IMR-90 (cell line): ENCODE data around the gene RAB11FIP3. TPM values are rescaled to one million over a fixed set of nuclear protein-coding genes. Genes with fewer than 3 reads are reported as not detected.

Experiments
- ATAC-seq: fragments of 200-7000 bp; cut with Tn5 transposase; 2 replicates; pipeline ENCODE4 v1.9.1; 2020; ENCODE audit warnings: low read depth, mild to moderate bottlenecking, moderate library complexity
- BruUV-seq: library from RNA; stranded (reverse); fragments of 400-500 nt; replicated peaks from 2 replicates; lab custom pipeline; 2021; lab: Mats Ljungman, UMichigan
- CTCF ChIA-PET: fragments of 300-600 bp; formaldehyde crosslinking; extraction: SDS; loops from one replicate; lab custom pipeline; 2021; ENCODE audit warnings: antibody characterized with exemption; lab: Yijun Ruan, JAX
- POLR2A ChIA-PET: fragments of 300-600 bp; sonication (Branson Sonifier 250); formaldehyde crosslinking; loops from one replicate; lab custom pipeline; 2022; ENCODE audit warnings: antibody characterized with exemption; ENCODE audit not compliant: unreplicated experiment; lab: Charles Lee
- DNase-seq: peaks from one replicate; pipeline ENCODE4 v3.0.0; 2013
- H2AFZ ChIP-seq: replicated peaks from 2 replicates; pipeline ENCODE3; 2013; ENCODE audit warnings: low read length, mild to moderate bottlenecking; ENCODE audit not compliant: poor library complexity
- H2AK5ac ChIP-seq: 2 replicates; pipeline ENCODE4 v1.6.1; 2013; ENCODE audit warnings: low read depth, low read length, inconsistent platforms
- H2AK9ac ChIP-seq: replicated peaks from 2 replicates; pipeline ENCODE3; 2013; ENCODE audit warnings: mild to moderate bottlenecking, low read depth, low read length, moderate library complexity; ENCODE audit not compliant: poor library complexity
- H2BK120ac ChIP-seq: 2 replicates; pipeline ENCODE4 v1.6.1; 2013; ENCODE audit warnings: low read depth, low read length, inconsistent platforms
- H2BK15ac ChIP-seq: 3 replicates; pipeline ENCODE4 v1.6.1; 2013; ENCODE audit warnings: low read depth, low read length, inconsistent platforms
- H2BK20ac ChIP-seq: 2 replicates; pipeline ENCODE4 v1.6.1; 2013; ENCODE audit warnings: low read depth, mild to moderate bottlenecking, inconsistent platforms, low read length, moderate library complexity
- H2BK5ac ChIP-seq: 2 replicates; pipeline ENCODE4 v1.6.1; 2013; ENCODE audit warnings: mild to moderate bottlenecking, low read depth, low read length, inconsistent platforms; ENCODE audit not compliant: poor library complexity, severe bottlenecking
- H3K14ac ChIP-seq: replicated peaks from 2 replicates; pipeline ENCODE4 v1.6.1; 2013; ENCODE audit warnings: low read depth, low read length, inconsistent platforms
- H3K18ac ChIP-seq: 2 replicates; pipeline ENCODE4 v1.6.1; 2013; ENCODE audit warnings: low read depth, low read length, control low read depth
- H3K23ac ChIP-seq: 2 replicates; pipeline ENCODE4 v1.6.1; 2013; ENCODE audit warnings: low read depth, low read length, inconsistent platforms
- H3K27ac ChIP-seq: 2 replicates; pipeline ENCODE4 v1.5.1; 2013; ENCODE audit warnings: mild to moderate bottlenecking, control low read depth, low read length; ENCODE audit not compliant: insufficient read depth
- H3K27me3 ChIP-seq: 2 replicates; pipeline ENCODE4 v1.6.1; 2013; ENCODE audit warnings: low read length; ENCODE audit not compliant: control insufficient read depth, insufficient read depth
- H3K36me3 ChIP-seq: 2 replicates; pipeline ENCODE4 v1.6.1; 2013; ENCODE audit warnings: low read length, mixed read lengths; ENCODE audit not compliant: control insufficient read depth, insufficient read depth
- H3K4ac ChIP-seq: 2 replicates; pipeline ENCODE4 v1.6.1; 2013; ENCODE audit warnings: low read depth, low read length, inconsistent platforms
- H3K4me1 ChIP-seq: 2 replicates; pipeline ENCODE4 v1.6.1; 2013; ENCODE audit warnings: low read length, mixed read lengths; ENCODE audit not compliant: control insufficient read depth, insufficient read depth
- H3K4me2 ChIP-seq: 2 replicates; pipeline ENCODE4 v1.6.1; 2013; ENCODE audit warnings: low read depth, mild to moderate bottlenecking, control low read depth, low read length, moderate library complexity
- H3K4me3 ChIP-seq: 2 replicates; pipeline ENCODE4 v1.5.1; 2013; ENCODE audit warnings: low read depth, mild to moderate bottlenecking, control low read depth, low read length, moderate library complexity; ENCODE audit not compliant: insufficient read depth
- H3K56ac ChIP-seq: 2 replicates; pipeline ENCODE4 v1.6.1; 2013; ENCODE audit warnings: low read length, inconsistent platforms; ENCODE audit not compliant: insufficient read depth; ENCODE audit errors: extremely low read depth
- H3K79me1 ChIP-seq, 2 experiments: 2 replicates each; pipeline ENCODE4 v1.6.1; 2013; ENCODE audit warnings: low read length in 2 of 2, inconsistent platforms in 1 of 2, low read depth in 1 of 2
- H3K9ac ChIP-seq: 2 replicates; pipeline ENCODE4 v1.6.1; 2013; ENCODE audit warnings: low read depth, low read length, control low read depth
- H3K9me1 ChIP-seq: 2 replicates; pipeline ENCODE4 v1.6.1; 2013; ENCODE audit warnings: low read length, inconsistent platforms; ENCODE audit not compliant: insufficient read depth
- H3K9me3 ChIP-seq: 2 replicates; pipeline ENCODE4 v1.6.1; 2013; ENCODE audit warnings: low read length; ENCODE audit not compliant: control insufficient read depth, insufficient read depth
- H4K20me1 ChIP-seq: 2 replicates; pipeline ENCODE4 v1.6.1; 2013; ENCODE audit warnings: low read length, inconsistent platforms; ENCODE audit not compliant: insufficient read depth
- H4K5ac ChIP-seq: 2 replicates; pipeline ENCODE4 v1.6.1; 2013; ENCODE audit warnings: mild to moderate bottlenecking, low read depth, low read length, control low read depth
- H4K8ac ChIP-seq, 2 experiments: 2 replicates each; pipeline ENCODE4 v1.6.1; 2013; ENCODE audit warnings: low read depth in 2 of 2, low read length in 2 of 2, control low read depth in 1 of 2, inconsistent platforms in 1 of 2
- H4K91ac ChIP-seq: 2 replicates; pipeline ENCODE4 v1.6.1; 2013; ENCODE audit warnings: low read depth, low read length, inconsistent platforms; ENCODE audit not compliant: insufficient read depth
- CHD1 ChIP-seq: IDR thresholded peaks from 2 replicates; pipeline ENCODE4 v1.6.1; 2012; ENCODE audit warnings: low read depth, low read length, improper control_type of control experiment
- FOS ChIP-seq: fragments of 150-350 bp; IDR thresholded peaks from 2 replicates; pipeline ENCODE4 v1.6.1; 2016; ENCODE audit warnings: low read depth, low read length
- MAFK ChIP-seq: IDR thresholded peaks from 2 replicates; pipeline ENCODE4 v1.6.1; 2012; ENCODE audit warnings: low read depth, low read length, improper control_type of control experiment
- MXI1 ChIP-seq: IDR thresholded peaks from 2 replicates; pipeline ENCODE4 v1.6.1; 2012; ENCODE audit warnings: low read depth, mild to moderate bottlenecking, low read length, moderate library complexity, borderline replicate concordance
- NFE2L2 ChIP-seq: fragments of 150-350 bp; IDR thresholded peaks from 2 replicates; pipeline ENCODE4 v1.6.1; 2016; ENCODE audit warnings: low read depth, mild to moderate bottlenecking, low read length
- POLR2A ChIP-seq: IDR thresholded peaks from 2 replicates; pipeline ENCODE4 v1.6.1; 2012; ENCODE audit warnings: mild to moderate bottlenecking, low read depth, low read length
- RAD21 ChIP-seq: IDR thresholded peaks from 2 replicates; pipeline ENCODE4 v1.6.1; 2012; ENCODE audit warnings: low read length, improper control_type of control experiment
- RFX5 ChIP-seq: IDR thresholded peaks from 2 replicates; pipeline ENCODE4 v1.8.0; 2012; ENCODE audit warnings: low read depth, mild to moderate bottlenecking, low read length, moderate library complexity
- SMC3 ChIP-seq: fragments of 150-350 bp; IDR thresholded peaks from 2 replicates; pipeline ENCODE4 v1.6.1; 2016; ENCODE audit warnings: low read depth, mild to moderate bottlenecking, antibody characterized with exemption, low read length, moderate library complexity
- WGBS, 2 experiments: methylation state at CpG; one replicate each; pipeline versions ENCODE4 v1.1.5 to v1.1.7; 2013; ENCODE audit warnings: missing lambda C conversion rate in 2 of 2; ENCODE audit not compliant: insufficient read length in 1 of 2; ENCODE audit errors: extremely low coverage in 2 of 2; 5-methylcytosine and 5-hydroxymethylcytosine counted together
- dilution Hi-C: fragments of 300-500 bp; cut with HindIII; formaldehyde crosslinking; loops from one replicate; pipeline ENCODE4 v1.14.3; 2018; ENCODE audit warnings: low sequenced_read_pairs; ENCODE audit not compliant: unreplicated experiment
- in situ Hi-C: fragments of 300-500 bp; cut with MboI; formaldehyde crosslinking; loops from 3 replicates; pipeline ENCODE4 v1.14.3; 2019; ENCODE audit warnings: low sequenced_read_pairs, inconsistent platforms, mixed read lengths
- intact Hi-C: fragments of 100-400 bp; cut with micrococcal nuclease; formaldehyde crosslinking; loops from 2 replicates; pipeline ENCODE4 v1.10.0; 2022
- polyA plus RNA-seq, 3 experiments: library from polyadenylated mRNA; depleted of rRNA; stranded (reverse); fragments of >200 nt; gene quantifications; 2 replicates each; pipeline ENCODE4 v1.2.3, GENCODE V29; 2012; ENCODE audit warnings: low replicate concordance in 1 of 3
- total RNA-seq: library from RNA; depleted of rRNA; stranded (reverse); fragments of >200 nt; gene quantifications from 2 replicates; pipeline ENCODE4 v1.2.3, GENCODE V29; 2012
- TF ChIP-seq, protein P1 (sequence below): fragments of 150-350 bp; IDR thresholded peaks from 2 replicates; pipeline ENCODE4 v1.6.1; 2017; ENCODE audit warnings: mild to moderate bottlenecking, antibody characterized with exemption, low read length, low read depth
- TF ChIP-seq, protein P2 (sequence below): conservative IDR thresholded peaks from 2 replicates; pipeline ENCODE4 v1.5.1; 2012; ENCODE audit warnings: mild to moderate bottlenecking, low read depth, low read length, improper control_type of control experiment

The RAB11FIP3 gene
- total and polyA plus RNA-seq, 2 of the 4 experiments (the other 2 are of a cell fraction): 7.5 to 22.5 TPM

DNA sequence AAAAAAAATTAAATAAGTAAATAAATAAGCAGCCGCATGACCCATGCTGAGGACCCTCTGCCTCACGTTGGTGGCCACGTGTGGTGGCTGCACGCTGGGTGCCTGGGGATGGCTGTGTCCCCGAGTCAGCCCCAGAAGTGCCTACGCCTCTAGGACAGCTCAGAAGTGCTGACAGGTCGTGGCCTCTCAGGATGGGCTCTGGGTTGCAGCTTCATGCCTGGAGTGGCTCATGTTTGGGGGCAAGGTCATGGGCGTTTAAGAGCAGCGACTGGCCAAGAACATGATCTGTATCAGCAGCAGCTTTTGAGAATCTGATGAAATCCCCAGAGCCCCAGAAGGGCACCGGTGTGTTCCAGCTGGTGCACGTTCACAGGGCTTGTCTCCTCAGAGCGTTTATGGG lies 75.3 kb downstream of the RAB11FIP3 start:
- intact Hi-C loops: no loop called here
- Histone ChIP-seq H3K18ac (no peak overlapping the region), H4K5ac (no peak overlapping the region), H3K4ac (no peak overlapping the region), H4K91ac (no peak overlapping the region), H2AK9ac (no peak overlapping the region), H3K79me1 (no peaks in the 10 kb centered on the region), H3K56ac (no peak overlapping the region), H3K36me3 (peaks cover 2% of the 10 kb centered on the region; the same call in 1 of the 2 replicates), H3K4me2 (no peak overlapping the region), H2BK5ac (no peak overlapping the region), H3K27ac (no peak overlapping the region), H3K14ac (no peak overlapping the region), H2AFZ (no peak overlapping the region), H2BK120ac (no peak overlapping the region), H3K4me3 (no peak overlapping the region), H2AK5ac (no peak overlapping the region), H3K9ac (no peak overlapping the region), H4K8ac (no peak overlapping the region), H3K27me3 (no peaks in the 10 kb centered on the region), H3K9me1 (no peaks in the 10 kb centered on the region), H3K23ac (no peak overlapping the region), H2BK15ac (no peak overlapping the region), H4K20me1 (no peaks in the 10 kb centered on the region), H3K9me3 (no peaks in the 10 kb centered on the region), H2BK20ac (no peak overlapping the region), H3K4me1 (no peaks in the 10 kb centered on the region)
- DNase-seq (no peak), ATAC-seq (no peak)
- WGBS, 2 experiments: 80% methylated on average over 5 of the region's 12 CpGs; no CpG with 5 or more reads in 1 of the 2 experiments
- POLR2A ChIA-PET: no interaction called here
- TF ChIP-seq RAD21 (no peak), RFX5 (no peak), FOS (no peak), MXI1 (no peak), POLR2A (no peak), SMC3 (no peak), MAFK (no peak), CHD1 (no peak), NFE2L2 (no peak)
- TF ChIP-seq, protein P1, sequence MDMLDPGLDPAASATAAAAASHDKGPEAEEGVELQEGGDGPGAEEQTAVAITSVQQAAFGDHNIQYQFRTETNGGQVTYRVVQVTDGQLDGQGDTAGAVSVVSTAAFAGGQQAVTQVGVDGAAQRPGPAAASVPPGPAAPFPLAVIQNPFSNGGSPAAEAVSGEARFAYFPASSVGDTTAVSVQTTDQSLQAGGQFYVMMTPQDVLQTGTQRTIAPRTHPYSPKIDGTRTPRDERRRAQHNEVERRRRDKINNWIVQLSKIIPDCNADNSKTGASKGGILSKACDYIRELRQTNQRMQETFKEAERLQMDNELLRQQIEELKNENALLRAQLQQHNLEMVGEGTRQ: no peak
- TF ChIP-seq, protein P2, sequence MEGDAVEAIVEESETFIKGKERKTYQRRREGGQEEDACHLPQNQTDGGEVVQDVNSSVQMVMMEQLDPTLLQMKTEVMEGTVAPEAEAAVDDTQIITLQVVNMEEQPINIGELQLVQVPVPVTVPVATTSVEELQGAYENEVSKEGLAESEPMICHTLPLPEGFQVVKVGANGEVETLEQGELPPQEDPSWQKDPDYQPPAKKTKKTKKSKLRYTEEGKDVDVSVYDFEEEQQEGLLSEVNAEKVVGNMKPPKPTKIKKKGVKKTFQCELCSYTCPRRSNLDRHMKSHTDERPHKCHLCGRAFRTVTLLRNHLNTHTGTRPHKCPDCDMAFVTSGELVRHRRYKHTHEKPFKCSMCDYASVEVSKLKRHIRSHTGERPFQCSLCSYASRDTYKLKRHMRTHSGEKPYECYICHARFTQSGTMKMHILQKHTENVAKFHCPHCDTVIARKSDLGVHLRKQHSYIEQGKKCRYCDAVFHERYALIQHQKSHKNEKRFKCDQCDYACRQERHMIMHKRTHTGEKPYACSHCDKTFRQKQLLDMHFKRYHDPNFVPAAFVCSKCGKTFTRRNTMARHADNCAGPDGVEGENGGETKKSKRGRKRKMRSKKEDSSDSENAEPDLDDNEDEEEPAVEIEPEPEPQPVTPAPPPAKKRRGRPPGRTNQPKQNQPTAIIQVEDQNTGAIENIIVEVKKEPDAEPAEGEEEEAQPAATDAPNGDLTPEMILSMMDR: no peak
- dilution Hi-C loops: no loop called here
- CTCF ChIA-PET: no interaction called here
- in situ Hi-C loops: no loop called here
- BruUV-seq: no TSS peak
